Stimulated activated CD4-positive, alpha-beta T cell treated with anti-CD3 and anti-CD28 coated beads, Interleukin-2, amount 100 ng/mL, for 24 hours (primary cell): ENCODE measurements around the gene CACNA2D3.

Source experiments
- DNase-seq, 2 donors: peaks; one replicate each; pipeline ENCODE4 v3.0.0-alpha.2; 2020

The CACNA2D3 gene

DNA sequence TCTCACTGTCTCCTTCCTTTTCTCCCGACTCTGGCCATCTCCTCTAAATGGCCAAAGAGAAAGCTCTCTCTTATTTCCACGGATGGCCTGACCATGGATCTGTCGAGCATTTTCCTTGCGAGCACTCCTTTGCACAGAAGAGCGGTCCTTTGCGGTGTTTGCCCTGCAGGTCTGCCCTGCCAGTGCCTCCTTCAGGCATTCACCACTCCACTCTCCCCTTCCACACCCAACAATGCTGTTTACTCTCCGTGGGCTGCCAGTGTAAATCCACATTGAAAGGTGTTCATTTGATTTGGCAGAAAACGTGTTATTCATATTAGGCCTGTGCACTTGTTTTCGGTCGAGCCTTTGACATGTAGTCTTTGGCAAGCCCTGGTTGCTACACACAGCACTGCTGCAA, 49.6 kb downstream of the CACNA2D3 start:
- no peak for DNase-seq

DNA sequence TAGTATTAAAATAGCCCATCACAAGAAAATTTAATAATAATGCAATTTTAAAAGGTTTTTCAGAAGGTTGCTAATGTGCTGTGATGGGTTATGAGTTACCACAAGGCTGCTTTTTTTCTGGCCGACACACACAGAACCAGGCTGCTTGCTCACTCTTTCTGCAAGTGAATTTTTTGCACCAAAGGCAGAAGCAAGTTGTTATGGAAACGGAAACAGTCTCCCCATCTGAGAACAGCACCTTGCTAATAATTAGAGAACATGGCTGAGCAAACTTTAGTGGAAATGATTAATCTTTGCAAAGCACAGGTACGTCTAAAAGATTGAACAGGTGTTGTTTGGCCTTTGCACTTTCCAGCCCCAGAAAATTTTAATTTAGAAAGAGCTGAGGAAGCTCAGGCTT, 51.0 kb downstream of the CACNA2D3 start:
- DNase-seq = no peak

DNA sequence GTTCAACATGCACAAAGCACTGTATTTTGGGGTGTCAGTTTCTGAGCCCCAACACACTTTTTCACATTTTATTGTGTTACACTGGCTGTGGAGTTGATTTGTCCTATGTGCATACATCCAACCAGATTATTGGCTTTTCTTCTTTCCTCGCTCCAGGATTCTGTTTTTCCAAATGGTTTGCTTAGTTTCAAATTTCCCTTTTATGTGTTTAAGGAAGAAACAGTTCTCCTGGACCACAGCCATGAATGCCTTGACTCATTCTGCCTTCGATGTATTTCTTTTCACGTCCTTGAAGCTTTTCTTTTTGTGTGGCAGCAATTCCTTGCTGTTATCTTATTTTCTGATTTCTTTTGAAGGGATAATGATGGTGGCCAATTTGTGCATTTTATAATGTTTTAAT, 53.8 kb downstream of the CACNA2D3 start:
- no peak for DNase-seq

DNA sequence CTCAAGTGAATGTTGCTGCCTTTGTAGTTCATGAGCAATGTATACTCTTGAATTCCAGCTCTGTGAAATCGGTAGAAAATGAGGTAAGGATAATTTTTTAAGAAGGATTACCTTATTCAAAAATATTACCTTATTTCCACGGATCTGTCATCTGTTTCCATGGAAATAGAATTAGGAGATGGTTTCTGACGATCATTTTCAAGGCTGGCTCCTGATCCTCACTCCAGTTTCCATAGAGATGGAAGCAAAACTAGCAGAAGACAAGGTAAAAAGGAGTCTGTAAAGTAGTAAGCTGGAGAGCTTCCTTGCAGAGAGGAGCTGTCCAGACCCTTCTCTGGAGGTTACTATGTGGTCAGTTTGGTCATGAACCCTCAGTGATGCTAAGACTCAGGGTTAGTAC, 55.5 kb downstream of the CACNA2D3 start:
- no peak for DNase-seq

DNA sequence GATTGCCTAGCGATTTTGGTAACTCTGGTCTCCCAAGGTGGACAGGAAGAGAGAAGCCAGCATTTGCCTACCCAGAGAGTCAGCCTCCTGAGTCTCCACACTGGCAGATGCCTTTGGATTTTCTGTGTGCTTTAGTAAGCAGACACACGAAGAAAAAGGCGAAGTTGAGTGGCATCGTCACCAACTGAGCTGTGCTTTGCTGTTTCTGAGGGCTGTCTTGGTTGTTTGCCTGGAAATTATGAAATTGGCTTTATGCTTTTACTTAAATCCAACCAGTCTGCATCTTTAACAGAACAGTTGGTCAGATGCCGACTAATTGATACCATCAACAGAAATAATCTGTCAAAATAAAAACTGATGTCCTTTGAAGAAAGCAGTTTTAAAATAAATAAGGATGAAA, 56.0 kb downstream of the CACNA2D3 start:
- no peak for DNase-seq

DNA sequence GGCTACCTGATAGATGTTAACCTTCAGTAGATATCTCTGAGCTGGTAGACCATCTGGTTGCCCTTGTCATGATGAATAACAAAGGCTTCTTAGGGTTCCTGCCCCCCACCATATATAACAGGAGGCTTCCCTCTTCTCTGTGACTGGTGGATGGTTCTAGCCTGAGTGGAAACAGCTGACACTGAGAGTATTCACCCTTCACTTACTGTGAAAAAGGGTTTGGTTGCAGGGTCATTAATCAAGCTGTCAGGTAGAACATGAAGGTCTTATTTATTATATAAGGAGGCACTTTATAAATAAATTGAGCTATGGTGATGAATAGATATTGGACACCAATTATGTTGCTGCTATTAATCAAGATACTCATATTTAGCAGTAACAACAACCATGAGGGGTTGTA, 58.6 kb downstream of the CACNA2D3 start:
- no peak for DNase-seq

DNA sequence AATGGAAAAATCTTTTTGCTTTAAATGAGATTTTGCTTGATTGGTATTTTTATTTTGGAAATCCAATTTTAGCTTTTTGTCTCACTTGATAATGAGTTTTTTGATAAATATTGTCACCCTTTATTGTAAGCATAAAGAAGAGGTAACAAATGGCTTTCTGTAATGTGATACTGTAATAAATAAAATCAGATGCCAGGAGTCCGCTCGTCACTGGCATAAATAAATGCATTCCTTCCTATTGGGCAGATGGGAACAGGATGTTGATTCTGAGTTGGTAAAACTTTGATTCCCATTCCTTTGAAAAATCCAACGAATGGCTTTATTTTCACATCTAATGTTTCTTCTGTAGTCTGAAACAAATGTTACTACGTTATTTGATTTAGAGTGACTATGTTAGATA, 59.9 kb downstream of the CACNA2D3 start:
- DNase-seq = no peak

DNA sequence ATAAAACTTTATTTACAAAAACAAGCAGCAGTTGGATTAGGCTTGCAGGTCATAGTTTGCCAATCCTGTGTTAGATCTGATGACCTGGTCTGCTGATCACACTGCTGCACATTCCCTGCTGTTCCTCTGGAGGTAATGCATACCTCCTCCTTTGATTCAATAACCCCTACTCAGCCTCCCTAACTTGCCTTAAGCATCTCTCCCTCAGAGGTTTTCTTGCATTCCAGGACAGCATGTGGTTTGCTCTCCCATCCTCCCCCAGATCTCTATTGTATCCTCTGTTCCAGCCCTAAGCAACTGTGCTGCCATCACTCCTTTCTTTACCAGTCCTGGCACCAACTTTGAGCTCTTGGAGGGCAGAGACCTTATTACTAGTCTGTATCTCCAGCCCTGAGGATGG, 63.4 kb downstream of the CACNA2D3 start:
- DNase-seq = no peak

DNA sequence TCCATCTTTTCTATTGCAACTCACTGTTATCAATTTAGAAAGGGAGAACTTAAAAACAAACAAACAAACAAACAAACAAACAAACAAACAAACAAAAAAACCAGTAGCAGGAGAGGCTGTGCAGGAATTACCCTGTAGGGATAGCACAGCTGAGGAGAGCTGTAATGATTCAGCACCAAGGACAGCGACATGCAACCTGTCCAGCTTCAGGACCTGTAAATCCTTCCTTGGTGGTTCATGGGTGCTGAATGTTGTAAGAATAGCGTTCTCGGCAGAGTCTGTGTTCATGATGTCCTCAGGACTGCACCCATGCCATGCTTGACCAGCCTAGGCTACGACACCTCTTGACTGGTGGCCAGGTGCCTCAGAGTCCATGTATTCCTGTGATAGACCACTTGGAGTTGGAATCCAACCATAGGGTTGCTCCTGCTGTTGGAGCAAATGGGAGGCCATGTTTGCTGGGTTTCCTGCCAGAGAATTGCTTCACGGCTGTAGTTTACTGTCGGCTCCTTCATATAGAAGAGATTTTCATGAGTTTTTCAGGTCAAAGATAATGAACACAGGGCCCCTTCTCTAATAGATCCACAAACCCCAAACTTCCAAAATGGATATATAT, 65.9 kb downstream of the CACNA2D3 start:
- DNase-seq = peak in 1 of 2 donors; percentile 17

DNA sequence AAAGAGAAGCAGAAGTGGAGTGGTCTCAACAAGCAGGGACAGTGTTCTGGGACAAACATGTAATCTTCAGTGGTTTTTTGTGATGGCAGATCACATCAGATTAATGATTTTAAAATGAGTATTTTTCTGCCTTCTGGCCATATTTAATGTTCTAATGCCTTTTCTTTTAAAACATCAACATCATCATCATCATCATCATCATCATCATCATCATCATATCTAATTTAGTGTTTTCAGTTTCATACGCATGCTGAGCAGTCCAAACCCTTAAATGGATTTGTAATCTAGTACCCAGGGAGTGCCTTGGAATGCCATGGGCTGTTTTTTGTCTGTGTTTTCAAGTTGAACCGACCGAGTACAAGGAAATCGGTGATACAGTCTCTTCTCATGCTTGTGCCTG, 68.9 kb downstream of the CACNA2D3 start:
- DNase-seq = no peak

DNA sequence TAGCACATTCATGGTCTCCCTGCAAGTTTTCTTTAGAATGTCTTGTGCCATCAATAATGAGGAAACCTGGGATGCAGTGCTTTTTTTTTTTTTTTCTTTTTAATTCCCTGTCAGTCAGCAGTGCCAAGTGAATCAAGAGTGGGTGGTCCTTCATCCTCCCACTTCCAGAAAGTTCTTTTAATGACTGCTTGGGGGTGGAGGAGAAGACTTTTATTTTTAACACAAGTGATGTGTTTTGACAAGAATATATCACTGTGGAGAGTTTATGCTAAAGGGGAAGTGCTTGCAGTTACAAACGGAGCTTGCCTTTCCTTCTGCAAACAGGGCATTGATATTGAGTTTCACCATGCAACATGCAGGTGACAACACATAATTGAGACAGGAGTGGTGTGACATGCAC, 69.7 kb downstream of the CACNA2D3 start:
- no peak for DNase-seq

DNA sequence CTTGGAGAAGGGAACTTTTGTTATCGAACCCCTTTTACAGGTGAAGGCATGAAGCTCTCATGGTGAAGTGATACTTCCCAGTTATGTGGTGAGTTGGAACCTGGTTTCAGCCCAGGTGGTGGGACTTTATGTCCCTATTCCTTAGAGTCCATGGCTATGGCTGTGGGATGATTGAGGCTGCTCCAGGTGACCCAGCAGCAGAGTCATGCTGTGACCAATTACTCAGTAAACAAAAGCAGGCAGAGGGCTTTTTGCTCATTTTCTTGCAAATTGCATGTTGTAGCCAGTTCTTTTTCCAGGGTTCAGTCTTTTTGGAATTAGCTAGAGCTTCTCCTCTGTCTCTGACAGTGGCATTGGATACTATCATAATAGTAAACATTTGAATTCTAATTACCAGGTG, 70.7 kb downstream of the CACNA2D3 start:
- DNase-seq = no peak

DNA sequence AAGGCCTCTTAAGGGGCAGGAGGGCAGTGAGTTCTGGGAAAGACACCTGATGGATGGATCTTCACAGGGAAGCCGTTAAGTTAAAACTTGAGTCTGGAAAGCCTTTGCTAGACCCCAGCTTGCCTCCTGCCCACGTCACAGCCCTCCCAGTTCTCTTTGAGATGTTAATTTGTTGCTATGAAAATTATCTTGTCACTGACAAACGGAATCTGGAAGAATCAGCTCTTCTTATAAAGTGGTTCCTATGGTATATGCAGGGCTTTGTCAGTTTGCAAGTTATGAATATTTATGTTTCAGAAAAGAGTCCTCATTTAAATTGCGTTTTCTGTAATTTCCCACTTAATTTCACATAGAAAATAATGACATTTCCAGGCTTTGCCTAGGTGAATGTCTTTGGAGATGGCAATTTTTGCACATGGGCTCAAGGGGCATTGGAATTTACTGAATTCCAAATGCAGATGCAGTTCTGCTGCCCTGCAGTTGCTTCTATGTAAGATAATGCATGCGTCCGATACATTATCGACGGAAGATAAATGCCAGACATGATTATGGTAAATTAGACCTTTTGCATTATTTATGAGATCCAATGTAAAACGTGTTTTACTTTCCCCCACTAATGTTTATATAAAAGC, 74.1 kb downstream of the CACNA2D3 start:
- DNase-seq = no peak

DNA sequence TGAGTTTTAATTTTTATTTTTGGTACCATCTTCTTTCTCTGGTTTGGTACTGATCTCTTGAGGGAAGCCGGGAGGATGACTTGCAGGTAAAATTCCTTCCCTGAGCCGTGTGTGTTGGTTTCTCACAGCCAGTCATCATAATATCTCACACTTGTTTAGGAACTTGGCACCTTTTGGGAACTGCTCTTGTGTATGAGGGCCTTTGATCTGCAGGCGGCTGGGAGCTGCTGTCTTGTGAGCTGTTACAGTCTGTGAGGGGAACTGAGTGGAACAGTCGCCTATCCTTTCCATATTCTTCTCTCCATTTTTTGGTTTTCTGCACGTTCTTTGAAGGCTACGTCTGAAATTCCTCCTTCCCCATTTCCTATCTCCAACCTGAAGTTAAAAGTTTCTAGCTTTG, 75.2 kb downstream of the CACNA2D3 start:
- no peak for DNase-seq

DNA sequence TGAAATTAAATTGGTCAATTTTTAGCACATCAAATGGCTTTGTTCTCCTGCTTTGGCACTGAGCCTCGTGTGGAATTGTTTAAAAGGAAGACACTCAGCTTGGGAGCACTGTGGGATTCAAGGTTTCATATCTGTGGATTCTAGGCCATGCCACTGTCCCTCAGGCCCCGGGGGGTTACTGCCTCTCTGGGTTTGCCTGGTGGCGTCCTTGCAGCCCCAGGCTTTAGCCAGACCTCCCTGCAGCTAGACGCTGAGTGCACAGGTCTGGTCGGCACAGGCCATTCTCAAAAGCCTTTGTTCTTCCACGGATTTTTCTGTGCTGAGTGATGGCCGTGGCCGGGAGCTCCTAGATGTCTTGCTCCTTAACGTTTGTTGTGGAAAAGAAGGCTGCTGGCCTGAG, 76.2 kb downstream of the CACNA2D3 start:
- no peak for DNase-seq

DNA sequence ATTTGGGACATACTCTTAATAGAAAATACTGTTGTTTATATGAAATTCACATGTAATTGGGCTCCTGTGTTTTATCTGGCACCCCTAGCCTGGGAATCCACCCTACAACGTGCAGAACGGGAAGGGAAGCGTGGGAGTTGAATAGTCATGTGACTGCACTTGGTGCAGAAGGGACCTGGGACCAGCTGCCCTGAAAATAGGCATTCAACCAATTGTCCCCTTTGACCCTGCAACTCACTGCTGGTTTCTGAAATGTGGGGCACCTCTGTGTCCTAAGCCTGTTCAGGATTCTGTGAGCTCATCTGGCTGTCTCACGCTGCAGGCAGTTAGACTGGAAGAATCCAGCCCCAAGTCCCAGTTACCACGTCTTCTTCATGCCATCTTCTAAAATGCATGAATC, 79.7 kb downstream of the CACNA2D3 start:
- no peak for DNase-seq

DNA sequence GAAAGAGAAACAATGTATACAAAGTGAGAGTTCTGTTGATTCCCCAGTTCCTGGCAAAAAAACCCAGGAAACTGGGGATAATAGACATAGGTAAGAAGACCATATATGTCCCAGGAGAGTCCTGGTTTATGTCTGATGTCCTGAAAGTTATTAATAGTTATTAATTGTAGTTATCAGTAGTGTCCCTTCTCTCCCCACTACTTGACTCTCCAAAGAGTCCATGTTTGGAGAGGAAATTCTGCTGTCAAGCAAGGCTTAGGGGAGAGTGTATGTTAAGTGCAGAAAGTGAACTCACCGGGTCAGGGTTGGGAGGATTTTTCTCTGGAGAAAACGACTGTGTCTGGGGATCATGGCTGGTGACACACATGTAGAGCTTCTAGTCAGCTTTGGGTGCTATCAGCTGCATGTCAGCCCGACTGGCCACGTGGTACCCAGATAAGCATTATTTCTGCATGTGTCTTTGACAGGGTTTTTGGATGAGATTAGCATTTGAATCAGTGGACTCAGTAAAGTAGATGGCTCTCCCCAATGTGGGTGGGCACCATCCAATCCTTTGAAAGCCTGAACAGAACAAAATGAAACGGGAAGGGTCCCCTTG, 80.4 kb downstream of the CACNA2D3 start:
- DNase-seq = no peak

DNA sequence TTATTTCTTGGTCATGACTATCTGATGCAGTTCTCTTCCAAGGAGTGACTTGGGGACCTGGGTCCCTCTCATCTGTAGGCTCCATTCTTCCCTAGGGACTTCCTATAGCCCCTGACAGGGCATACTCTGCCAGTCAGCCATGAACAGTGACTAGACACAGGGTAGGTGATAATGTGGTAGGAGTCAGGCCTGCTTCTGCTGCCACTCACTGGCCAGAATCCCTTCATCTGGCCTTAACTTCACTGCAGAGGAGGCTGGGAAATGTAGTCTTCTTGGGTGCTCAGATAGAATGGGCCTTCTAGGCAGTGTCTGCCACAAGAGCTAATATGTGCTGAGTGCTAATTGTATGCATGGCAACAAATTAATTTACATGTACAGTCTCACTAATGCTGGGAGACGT, 84.5 kb downstream of the CACNA2D3 start:
- no peak for DNase-seq

DNA sequence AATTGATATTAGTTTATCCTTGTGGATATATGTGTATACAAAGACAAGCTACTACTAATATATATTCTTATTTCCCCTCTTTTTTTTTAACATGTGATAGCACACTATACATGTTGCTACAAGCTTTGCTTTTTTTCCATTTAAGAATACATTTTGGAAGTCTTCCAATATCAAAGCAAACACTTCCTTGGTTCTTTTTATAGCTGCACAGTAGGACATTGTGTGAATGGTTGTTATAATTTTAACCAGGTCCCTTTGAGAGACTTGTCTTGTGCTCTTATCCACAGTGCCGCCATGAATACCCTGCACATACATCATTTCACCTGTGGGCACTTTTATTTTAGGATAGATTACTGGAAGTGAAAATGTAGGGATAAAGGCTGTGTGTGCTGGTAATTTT, 88.7 kb downstream of the CACNA2D3 start:
- no peak for DNase-seq

DNA sequence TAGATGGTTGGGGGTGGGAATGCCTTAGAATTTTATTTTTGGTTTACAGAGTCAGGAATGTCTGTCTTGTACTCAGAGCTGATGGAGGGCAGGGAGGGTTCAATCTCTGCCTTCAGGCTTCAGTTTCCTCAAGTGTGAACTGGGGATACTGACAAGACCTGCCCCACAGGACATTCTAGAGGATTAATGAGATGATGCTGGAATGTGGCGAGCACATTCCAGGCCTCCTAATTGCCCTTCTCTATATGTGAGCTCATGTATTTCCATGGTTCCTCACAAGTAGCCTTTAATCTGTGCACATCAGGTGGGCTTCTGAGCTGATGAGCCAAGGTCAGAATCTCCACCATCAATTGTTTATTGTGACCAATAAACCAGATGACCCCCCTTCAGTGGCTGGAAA, 90.4 kb downstream of the CACNA2D3 start:
- DNase-seq = no peak

DNA sequence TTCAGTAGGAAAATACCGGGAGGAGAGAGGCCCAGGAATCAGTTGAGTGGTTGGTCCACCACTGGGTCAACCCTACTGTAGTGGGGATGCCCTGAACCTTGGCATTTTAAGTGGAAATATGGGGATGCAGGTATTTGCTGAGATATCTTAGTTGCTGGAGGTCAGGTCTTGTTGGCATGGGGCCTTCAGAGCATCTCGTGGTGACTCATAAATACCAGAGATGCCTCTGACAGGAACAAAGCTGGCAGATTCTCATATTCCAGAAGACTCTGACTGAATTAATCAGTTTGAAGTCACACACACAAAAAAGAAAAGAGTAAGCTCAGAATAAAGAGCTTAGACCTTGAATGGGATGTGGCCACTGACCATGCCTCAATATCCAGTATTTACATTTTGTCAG, 91.6 kb downstream of the CACNA2D3 start:
- DNase-seq = no peak

DNA sequence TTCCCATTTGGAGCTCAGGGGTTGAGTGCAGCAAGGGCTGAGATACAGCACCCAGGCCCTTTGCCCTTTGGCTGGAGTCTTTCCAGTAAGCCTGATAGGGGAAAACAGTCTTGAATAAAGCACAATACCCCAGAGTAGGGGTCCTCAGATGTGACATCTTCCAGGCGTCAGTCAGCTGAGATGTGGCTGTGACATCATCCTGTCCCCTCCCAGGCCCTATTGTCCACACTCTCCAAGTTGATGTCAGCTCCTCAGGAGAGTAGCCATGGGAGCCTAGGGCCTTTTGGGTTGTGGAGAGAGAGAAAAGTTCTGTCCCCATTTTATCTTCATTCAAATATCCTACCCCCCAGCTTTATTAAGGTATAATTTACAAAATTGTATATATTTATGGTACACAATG, 92.5 kb downstream of the CACNA2D3 start:
- DNase-seq = no peak

DNA sequence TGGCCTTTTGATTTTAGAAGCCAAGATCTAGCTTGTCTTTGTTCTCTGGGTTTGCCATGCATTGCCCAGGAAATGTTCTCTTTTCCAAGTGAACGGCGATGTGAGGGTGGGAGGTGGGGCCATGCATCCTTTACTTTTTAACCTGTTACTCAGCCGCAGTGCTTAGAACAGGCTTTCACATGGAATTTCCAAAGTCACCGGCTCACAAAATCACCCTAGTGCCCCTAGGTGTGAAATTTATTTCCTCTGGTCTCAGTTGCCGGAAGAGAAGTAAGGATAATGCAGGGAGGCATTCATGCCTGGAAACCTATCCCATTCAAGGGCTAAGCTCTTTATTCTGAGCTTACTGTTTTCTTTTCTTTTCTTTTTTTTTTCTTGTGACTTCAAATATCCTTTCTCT, 93.2 kb downstream of the CACNA2D3 start:
- no peak for DNase-seq

DNA sequence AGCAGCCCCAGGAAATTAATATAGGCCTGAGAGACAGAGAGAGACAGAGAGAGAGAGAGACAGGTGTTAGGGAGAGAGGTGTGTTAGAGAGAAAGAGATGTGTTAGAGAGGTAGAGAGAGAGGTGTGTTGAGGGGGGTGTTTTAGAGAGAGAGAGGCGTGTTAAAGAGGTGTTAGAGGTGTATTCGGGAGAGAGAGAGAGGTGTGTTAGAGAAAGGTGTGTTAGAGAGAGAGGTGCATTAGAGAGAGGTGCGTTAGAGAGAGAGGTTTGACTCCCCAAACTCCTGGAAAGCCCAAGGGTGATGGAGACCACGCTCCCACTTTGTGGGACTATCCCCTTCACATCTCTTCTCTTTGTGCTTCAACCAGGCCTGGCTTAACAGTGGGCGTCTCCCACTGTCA, 95.5 kb downstream of the CACNA2D3 start:
- no peak for DNase-seq

DNA sequence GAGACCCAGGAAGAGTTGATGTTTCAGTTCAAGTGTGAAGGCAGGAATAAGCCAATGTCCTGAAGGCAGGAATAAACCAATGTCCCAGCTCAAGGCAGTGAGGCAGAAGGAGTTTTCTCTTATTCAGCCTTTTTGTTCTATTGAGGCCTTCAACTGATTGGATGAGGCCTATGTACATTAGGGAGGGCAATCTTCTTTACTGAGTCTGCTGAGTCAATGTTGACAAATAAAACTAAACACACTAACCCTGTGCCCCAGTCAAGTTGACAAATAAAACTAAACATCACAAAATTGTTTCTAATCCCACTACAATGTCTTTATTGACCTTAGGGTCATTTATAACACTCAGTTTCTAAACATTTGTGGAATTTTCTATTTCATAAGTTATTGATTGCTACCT, 100.0 kb downstream of the CACNA2D3 start:
- DNase-seq = no peak
